DMS 273 treated with DMSO at 0.1 percent for 48 hours (cell line): ENCODE data around the gene CDH23.

Experiments
- DNase-seq: peaks from one replicate; lab custom pipeline; 2025; lab: John Stamatoyannopoulos, UW

The CDH23 gene

GRCh38 chr10:71467161-71467560, 70.4 kb downstream of the CDH23 start:
- no peak for DNase-seq

- DNase-seq, result no peak
These were observed 71.0 kb downstream of the CDH23 start for GRCh38 chr10:71467569-71468362.

GRCh38 chr10:71468363-71469094, 71.8 kb downstream of the CDH23 start:
- DNase-seq, result no peak

- no peak for DNase-seq
These were observed 74.3 kb downstream of the CDH23 start for GRCh38 chr10:71471006-71471405.

- DNase-seq, result no peak
These were observed 75.2 kb downstream of the CDH23 start for GRCh38 chr10:71471957-71472365.

GRCh38 chr10:71472466-71472865, 75.7 kb downstream of the CDH23 start:
- no peak for DNase-seq

- DNase-seq, result no peak
These were observed 76.2 kb downstream of the CDH23 start for GRCh38 chr10:71472912-71473311.

- DNase-seq, result no peak
These were observed 77.2 kb downstream of the CDH23 start for GRCh38 chr10:71473671-71474599.

- no peak for DNase-seq
These were observed 78.1 kb downstream of the CDH23 start for GRCh38 chr10:71474702-71475242.

GRCh38 chr10:71475243-71475871, 78.6 kb downstream of the CDH23 start:
- DNase-seq, result peak; percentile 46

- no peak for DNase-seq
These were observed 79.7 kb downstream of the CDH23 start for GRCh38 chr10:71476228-71477011.

- DNase-seq, result no peak
These were observed 81.5 kb downstream of the CDH23 start for GRCh38 chr10:71478173-71478572.

GRCh38 chr10:71478813-71479365, 82.2 kb downstream of the CDH23 start:
- no peak for DNase-seq

GRCh38 chr10:71479831-71480230, 83.1 kb downstream of the CDH23 start:
- DNase-seq, result no peak

GRCh38 chr10:71480662-71481061, 83.9 kb downstream of the CDH23 start:
- DNase-seq, result no peak

- DNase-seq, result no peak
These were observed 85.2 kb downstream of the CDH23 start for GRCh38 chr10:71481746-71482410.

- no peak for DNase-seq
These were observed 85.9 kb downstream of the CDH23 start for GRCh38 chr10:71482620-71483019.

GRCh38 chr10:71483135-71483534, 86.4 kb downstream of the CDH23 start:
- DNase-seq, result no peak

GRCh38 chr10:71483885-71484751, 87.4 kb downstream of the CDH23 start:
- no peak for DNase-seq
